Subcutaneous adipose tissue (tissue), 4 donors: Measurements from ENCODE around the gene CDK14. TPM values are rescaled to one million over a fixed set of nuclear protein-coding genes. Genes with fewer than 3 reads are reported as not detected.

Experiments used
- total RNA-seq, 4 donors: library from RNA; depleted of rRNA; stranded (reverse); fragments of >200 nt; gene quantifications; one replicate each; pipeline ENCODE4 v1.1.0, GENCODE V29; 2016
- TF ChIP-seq, protein P1 (sequence below): fragments of 450-650 bp; IDR thresholded peaks from one replicate; pipeline ENCODE4 v1.5.1; 2016; ENCODE audit warnings: low read depth, mild to moderate bottlenecking, control low read depth, antibody characterized with exemption, moderate library complexity

Gene CDK14
- total RNA-seq, 4 donors from 2014 or later, result 13.4 to 42.4 (median 24.7) TPM

DNA sequence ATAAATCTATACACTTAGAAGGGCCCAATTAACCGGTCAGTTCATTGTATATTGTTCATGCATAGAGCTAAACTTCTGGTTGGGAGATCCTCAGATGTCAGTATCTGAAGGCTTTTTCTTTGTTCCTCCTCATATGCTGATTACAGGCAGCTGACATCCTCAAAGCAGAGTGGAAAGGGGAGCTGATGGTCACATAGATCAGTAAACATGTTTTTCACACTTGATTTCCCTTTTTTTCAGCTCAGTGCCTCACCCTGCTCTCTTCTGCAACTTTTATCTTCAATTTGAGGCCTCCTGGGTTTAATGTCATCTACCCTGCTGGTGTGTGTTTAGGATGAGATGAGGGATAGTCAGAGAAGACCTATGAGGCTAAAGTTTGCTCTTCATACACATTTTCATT lies 370.2 kb downstream of the CDK14 start:
- TF ChIP-seq, protein P1, sequence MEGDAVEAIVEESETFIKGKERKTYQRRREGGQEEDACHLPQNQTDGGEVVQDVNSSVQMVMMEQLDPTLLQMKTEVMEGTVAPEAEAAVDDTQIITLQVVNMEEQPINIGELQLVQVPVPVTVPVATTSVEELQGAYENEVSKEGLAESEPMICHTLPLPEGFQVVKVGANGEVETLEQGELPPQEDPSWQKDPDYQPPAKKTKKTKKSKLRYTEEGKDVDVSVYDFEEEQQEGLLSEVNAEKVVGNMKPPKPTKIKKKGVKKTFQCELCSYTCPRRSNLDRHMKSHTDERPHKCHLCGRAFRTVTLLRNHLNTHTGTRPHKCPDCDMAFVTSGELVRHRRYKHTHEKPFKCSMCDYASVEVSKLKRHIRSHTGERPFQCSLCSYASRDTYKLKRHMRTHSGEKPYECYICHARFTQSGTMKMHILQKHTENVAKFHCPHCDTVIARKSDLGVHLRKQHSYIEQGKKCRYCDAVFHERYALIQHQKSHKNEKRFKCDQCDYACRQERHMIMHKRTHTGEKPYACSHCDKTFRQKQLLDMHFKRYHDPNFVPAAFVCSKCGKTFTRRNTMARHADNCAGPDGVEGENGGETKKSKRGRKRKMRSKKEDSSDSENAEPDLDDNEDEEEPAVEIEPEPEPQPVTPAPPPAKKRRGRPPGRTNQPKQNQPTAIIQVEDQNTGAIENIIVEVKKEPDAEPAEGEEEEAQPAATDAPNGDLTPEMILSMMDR, result no peak

DNA sequence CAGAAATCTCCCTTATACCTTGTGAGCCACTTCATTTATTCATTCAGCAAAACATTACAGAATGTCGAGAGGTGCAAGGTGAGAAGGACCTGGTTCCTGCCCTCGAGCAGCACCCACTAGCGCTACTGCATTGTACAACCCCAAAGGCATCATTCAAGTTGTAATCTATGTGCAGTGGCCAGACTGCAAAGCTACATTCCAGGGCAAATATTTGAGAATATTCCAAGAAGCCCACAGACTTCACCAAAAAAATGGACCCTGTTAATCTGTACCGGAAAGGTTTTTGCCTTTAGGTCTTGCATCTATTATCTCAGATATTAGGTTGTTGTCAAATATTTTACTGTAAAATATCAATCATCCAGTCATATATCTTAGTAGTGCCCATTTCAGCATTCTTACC lies 372.8 kb downstream of the CDK14 start:
- TF ChIP-seq, protein P1, result no peak

DNA sequence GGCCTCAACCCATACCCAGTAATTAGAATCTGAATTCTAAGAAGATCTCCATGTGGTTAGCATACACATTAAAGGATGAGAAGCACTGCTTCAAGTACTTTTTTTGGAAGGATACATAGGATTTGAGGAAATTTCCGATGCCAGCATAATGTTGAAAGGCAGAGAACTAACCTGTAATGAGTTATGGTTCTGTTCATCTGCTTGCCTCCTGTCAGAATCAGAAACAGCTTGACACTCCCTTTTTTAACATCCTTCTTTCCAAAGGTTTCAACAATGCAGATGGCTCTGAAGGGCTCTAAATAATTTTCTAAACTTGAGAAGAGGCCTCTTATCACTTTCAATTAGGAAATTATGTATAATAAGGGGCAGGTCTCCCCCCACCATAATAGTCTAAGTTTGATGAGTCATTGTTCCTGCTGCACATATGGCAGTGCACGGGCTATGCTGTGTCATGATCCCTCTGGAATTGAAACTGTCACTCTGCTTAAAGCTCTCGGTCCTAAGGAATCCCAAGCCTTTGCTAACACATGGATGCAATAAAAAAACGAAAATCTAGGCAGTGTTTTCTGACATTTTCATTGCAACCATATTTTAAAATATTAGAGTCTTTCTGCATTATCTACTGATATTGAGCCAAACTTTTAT lies 376.9 kb downstream of the CDK14 start:
- TF ChIP-seq, protein P1, result no peak

DNA sequence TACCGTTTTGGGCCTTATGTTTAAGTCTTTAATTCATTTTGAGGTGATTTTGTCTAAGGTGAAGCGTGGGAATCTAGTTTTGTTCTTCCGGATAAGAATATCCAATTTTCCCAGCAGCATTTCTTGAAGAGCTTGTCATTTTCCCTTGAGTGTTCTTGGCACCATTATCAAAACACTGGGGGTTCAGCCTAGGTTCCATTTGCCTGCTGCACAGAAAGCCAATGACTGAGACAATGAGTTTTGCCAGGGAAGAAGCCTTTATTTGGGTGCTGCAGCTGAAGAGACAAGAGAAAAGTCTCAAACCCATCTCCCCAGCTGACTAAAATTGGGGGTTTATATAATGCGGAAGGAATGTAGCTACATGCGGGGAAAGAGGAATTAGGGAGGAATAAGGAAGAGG lies 380.9 kb downstream of the CDK14 start:
- TF ChIP-seq, protein P1, result no peak

DNA sequence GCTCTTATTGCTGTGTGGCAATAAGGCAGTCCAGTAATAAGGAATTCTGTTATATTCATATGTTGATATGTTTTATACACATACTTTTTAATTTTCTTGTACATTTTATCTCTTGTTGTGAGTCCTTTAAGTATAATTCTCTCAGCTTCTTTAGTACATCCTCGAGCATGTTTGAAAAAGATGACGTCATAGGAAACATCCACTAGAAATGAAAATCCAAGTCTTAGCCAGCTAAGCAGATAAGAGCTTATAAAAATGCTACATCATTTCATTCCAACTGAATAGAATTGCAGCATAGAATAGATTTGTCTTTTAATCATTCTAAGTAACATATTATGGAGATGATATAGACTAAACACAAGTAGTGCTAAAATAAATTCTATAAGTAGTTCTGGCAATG lies 384.4 kb downstream of the CDK14 start:
- TF ChIP-seq, protein P1, result no peak

DNA sequence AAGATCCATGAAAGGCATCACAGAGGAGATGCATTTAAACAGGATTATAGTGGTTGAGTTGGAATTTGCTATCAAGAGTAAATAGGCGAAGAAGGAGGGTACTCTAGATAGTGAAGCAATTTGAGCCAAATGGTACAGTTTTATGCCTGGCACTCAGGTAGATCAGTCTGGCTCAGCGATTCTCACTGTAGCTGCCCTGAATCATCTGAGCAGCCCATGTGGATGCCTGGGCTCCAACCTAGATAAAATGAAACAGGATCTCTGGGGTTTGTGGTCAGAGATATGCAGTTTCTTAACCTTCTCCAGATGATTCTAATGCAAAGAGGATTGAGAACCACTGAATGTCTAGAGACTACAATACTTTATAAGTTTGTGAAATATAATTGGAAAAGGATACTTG lies 386.1 kb downstream of the CDK14 start:
- TF ChIP-seq, protein P1, result no peak

DNA sequence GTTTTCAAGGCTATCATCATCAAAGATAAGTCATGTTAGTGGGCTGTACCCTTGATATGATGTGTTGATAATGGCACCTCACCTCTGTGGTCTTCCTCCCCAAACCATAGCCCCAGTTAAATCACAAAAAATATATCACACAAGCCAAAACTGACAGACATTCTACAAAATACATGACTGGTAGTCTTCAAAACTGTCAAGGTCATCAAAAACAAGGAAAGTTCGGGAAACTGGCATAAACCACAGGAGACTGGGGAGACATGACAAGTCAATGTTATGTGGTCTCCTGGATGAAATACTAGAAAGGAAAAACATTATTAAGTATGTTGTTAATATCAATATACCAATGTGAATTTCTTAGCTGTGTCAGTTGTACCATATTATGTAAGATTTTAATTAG lies 388.6 kb downstream of the CDK14 start:
- TF ChIP-seq, protein P1, result no peak
